GM18858 (cell line): Measurements from ENCODE around the gene TANC1.

Source experiments
- ATAC-seq: cut with Tn5 transposase; IDR thresholded peaks from one replicate; pipeline ENCODE4 v1.9.1; 2021; ENCODE audit not compliant: unreplicated experiment

The TANC1 gene

GRCh38 chr2:158968396-158969161 lies at the start of gene TANC1:
Gene TANC1 (plus strand): TSS chr2:158968640. CDS start chr2:159065911, 97,271 bp downstream.
- peak; percentile 88 for ATAC-seq

GRCh38 chr2:158921599-158922408 lies 46.6 kb upstream of the TANC1 start:
- ATAC-seq, result no peak

DNA sequence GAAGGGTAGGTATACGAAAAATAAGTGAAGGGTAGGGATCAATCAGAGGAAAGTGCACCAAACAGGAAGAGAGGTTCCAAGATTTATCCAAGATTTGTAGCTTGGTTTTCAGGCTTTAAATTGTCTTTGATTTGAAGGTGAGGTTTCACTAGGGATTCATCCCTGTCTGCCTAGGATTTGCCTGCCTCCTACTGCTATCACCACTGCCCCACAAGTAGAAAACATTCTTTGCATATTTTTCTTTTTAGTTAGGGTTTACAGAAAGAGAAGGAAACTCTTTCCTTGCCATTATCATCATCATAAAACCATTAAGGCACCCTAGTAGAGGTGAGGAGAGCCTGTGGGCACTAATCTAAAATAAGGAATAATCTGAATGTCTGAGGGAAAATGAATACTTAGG lies 45.8 kb upstream of the TANC1 start:
- no peak for ATAC-seq

GRCh38 chr2:158923180-158923594 lies 45.3 kb upstream of the TANC1 start:
- ATAC-seq, result no peak

GRCh38 chr2:158923641-158924040 lies 44.8 kb upstream of the TANC1 start:
- no peak for ATAC-seq

DNA sequence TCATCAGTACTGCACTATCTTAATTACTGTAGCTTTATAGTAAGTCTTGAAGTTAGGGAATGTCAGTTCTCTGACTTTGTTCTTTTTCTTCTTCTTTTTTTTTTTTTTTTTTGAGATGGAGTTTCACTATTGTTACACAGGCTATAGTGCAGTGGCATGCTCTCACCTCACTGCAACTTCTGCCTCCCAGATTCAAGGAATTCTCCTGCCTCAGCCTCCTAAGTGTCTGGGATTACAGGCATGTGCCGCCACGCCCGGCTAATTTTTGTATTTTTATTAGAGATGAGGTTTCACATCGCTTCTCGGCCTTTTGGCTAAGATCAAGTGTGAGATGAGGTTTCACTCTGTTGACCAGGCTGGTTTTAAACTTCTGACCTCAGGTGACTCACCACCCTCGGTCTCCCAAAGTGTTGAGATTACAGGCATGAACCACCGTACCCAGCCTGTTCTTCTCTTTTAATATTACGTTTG lies 41.9 kb upstream of the TANC1 start:
- ATAC-seq, result peak; percentile 73

- ATAC-seq, result no peak
These were observed 39.9 kb upstream of the TANC1 start for GRCh38 chr2:158928515-158928914.

GRCh38 chr2:158928965-158929364 lies 39.5 kb upstream of the TANC1 start:
- ATAC-seq, result no peak

DNA sequence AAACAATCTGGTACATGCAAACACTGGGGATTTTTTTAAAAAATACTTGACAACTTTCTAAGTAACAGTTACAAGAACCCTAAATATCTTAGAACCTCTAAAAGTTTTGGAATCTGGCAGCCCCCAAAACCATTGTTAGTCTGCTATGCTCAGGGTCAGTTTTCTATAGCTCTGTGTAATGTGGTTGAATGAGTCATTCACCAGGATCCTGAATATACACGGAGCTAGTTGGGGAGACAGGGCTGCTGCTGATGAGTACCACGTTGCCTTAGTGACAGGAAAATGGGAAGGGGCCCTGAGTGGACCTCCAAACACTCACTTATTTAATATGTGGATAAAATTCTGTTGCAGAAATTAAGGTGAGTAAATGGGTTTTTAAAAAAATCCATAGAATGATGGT lies 36.9 kb upstream of the TANC1 start:
- no peak for ATAC-seq

DNA sequence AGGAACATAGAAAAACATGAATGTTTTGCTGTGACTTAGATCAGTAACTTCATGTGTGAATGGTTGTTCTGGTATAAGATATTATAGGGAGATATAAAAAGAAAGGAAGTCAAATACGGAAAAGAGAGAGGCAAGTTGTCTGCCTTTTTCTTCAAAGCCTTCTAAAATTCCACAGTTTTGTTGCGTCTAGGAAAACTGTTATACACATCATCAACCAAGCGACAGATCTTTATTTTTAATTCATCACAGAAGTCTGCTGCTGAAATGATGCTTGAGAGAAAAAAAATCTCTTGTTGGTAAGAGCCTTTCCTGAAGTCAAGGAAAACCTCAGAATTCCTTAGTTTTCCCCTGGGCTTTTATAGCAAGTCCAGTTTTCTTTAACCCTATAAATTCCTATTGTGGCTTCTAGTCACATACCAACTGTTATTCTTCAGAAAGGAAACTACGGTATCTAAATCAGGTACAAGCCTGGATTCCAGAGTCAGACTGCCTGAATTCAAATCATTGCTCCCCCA lies 36.3 kb upstream of the TANC1 start:
- ATAC-seq, result no peak

GRCh38 chr2:158934170-158934569 lies 34.3 kb upstream of the TANC1 start:
- ATAC-seq, result no peak

DNA sequence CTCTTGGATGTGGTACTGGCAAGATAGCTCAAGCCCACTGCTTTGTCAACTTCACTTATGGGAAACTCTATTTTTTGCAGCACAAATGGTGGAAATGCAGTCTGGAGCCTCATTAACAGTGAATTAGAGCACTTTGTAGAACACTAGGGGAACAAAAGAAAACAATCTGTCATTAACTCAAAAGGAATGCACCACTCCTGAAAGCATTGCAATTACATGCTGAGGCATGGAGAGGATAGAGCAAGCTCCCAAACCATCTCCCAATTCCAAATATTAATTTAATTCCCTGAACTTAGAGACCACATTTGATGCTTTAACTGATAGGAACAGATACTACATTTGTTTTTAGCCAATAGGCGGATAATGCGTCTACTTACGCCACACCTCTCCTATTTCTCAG lies 32.8 kb upstream of the TANC1 start:
- no peak for ATAC-seq

DNA sequence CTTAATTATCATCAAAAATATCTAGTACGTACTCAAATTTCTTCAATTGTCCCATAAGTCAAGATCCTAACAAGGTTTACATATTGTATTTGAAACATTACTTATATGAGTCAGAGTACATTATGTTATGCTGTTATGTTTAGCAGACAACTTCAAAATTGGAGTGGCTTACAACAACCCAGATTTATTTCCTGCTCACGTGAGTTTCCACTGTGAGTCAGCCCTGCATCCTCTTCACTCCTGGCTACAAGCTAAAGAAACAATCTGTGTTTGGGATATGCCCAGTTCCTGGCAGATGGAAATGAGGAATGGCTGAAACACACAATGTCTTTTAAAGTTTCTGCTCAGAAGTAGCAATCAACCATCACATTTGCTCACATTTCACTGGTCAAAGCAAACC lies 31.5 kb upstream of the TANC1 start:
- ATAC-seq, result no peak

GRCh38 chr2:158940356-158940755 lies 28.1 kb upstream of the TANC1 start:
- ATAC-seq, result no peak

GRCh38 chr2:158943973-158944372 lies 24.5 kb upstream of the TANC1 start:
- ATAC-seq, result no peak

GRCh38 chr2:158948964-158949699 lies 19.3 kb upstream of the TANC1 start:
- ATAC-seq, result no peak

DNA sequence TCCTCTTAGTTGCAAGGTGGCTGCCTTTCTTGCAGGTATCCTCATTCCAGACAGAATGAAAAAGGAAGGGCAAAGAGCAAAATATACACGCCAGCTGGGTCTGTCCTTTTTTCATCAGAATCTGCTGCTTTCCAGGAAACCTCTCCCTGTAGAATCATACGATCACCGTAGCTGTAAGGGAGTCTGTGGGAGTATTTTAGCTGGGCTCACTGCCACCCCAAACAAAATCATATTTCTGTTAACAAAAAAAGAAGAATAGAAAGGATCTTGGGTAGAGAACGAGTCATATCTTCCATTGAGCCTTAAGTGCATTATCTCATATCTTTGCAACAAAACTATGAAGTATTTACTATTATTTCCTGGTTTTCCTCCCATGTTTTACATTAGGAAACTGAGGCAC lies 15.0 kb upstream of the TANC1 start:
- ATAC-seq, result no peak

DNA sequence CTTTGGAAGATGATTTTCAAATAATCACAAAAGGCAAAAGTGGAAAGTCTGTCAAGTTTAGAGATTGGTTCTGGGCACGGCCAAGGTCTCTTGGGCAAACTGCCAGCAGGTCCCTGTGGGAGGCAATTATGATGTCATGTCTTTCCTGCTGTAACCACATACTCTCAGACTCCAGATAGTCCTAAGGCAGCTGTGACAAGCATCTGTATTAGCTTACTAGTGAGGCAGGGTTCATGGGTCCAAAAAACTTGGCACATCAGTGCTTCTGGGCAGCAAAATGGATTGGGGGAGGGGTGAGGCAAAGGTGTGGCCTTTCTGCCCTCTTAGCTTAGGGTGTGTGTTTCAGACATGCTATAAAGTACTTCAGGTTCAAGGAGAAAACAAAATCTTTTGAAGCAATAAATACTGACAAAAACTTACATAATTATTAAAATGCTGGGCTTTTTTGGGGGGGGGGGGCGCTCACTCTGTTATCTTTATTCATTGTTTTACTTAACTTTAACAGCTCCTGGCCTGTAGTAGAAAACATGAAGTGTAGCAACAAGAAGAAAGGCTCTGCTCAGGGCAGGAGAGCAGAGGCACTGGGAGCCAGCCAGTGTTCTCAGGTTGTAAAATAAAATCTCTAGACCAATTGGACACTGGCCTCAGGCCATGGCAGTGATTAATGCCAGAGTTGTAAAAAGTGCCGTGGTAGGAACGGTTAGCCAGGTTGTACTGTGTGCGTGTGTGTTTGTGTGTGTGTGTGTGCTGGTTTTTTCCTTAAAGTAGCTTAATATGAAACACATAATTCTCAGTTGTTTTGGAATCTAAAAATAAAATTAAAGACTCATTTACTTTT lies 14.3 kb upstream of the TANC1 start:
- peak; percentile 73 for ATAC-seq

- ATAC-seq, result no peak
These were observed 12.5 kb upstream of the TANC1 start for GRCh38 chr2:158955842-158956365.

GRCh38 chr2:158958365-158958764 lies 10.1 kb upstream of the TANC1 start:
- no peak for ATAC-seq
